SK-N-MC (cell line): ENCODE data around the gene DIP2C.
"Not testable (repeated sequence)": the region's sequence is repeated elsewhere in the genome, so short reads cannot be mapped to it uniquely, and the experiment has no call there.

Source experiments
- EZH2 ChIP-seq: fragments of 200-600 bp; sonication (generic); IDR thresholded peaks from one replicate; pipeline ENCODE4 v1.6.1; 2017; ENCODE audit warnings: antibody characterized with exemption
- FOXP2 ChIP-seq: optimal IDR thresholded peaks from 2 replicates; pipeline ENCODE3; 2011; ENCODE audit warnings: mild to moderate bottlenecking, moderate library complexity; ENCODE audit not compliant: insufficient read depth; ENCODE audit errors: extremely low read length, control extremely low read depth
- POLR2AphosphoS5 ChIP-seq: IDR thresholded peaks from 2 replicates; pipeline ENCODE4 v1.6.1; 2012; ENCODE audit warnings: mild to moderate bottlenecking, low read depth, low read length, borderline replicate concordance

DNA sequence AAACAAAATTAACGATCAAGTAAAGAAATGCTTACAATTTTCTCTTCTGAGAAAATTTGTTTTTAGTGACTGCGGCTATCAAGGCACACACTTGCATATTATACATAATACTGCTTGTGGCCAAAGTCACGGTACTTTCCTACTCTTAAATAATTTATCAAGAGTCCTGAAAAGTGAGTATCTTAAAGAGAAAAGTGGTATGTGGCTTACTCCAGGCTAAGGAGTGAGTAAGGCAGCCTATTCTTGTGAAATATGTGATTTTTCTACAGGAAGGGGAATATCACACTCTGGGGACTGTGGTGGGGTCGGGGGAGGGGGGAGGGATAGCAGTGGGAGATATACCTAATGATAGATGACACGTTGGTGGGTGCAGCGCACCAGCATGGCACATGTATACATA, 240.1 kb downstream of the DIP2C start:
- not testable (repeated sequence) for TF ChIP-seq POLR2AphosphoS5, EZH2, FOXP2
